Transverse colon (tissue), 4 donors: ENCODE results near the gene ADSL. TPM values are rescaled to one million over a fixed set of nuclear protein-coding genes. Genes with fewer than 3 reads are reported as not detected.

ENCODE experiments used
- DNase-seq: peaks from one replicate; pipeline ENCODE4 v3.0.0-alpha.2; 2019
- H3K27ac ChIP-seq, 4 donors: fragments of 200-600 bp; sonication (generic); 2 replicates each; pipeline ENCODE4 v1.5.1; 2016 to 2018; ENCODE audit warnings: inconsistent platforms in 4 of 4
- H3K27me3 ChIP-seq: fragments of 200-600 bp; sonication (generic); 2 replicates; pipeline ENCODE4 v1.5.1; 2017; ENCODE audit warnings: inconsistent platforms
- H3K36me3 ChIP-seq, 4 donors: fragments of 200-600 bp; sonication (generic); 2 replicates each; pipeline ENCODE4 v1.5.1; 2017 to 2019; ENCODE audit warnings: inconsistent platforms in 4 of 4
- H3K4me1 ChIP-seq, 4 donors: fragments of 200-600 bp; sonication (generic); 2 replicates each; pipeline ENCODE4 v1.5.1; 2017 to 2020; ENCODE audit warnings: inconsistent platforms in 4 of 4
- H3K4me3 ChIP-seq, 4 donors: fragments of 200-600 bp; sonication (generic); 1 replicate in 1 of 4; 2 replicates in 3 of 4; pipeline versions ENCODE4 v1.5.1 to v1.6.1; 2017 to 2019; ENCODE audit warnings: inconsistent platforms in 4 of 4
- H3K9me3 ChIP-seq, 2 donors: fragments of 200-600 bp; sonication (generic); 2 replicates each; pipeline ENCODE4 v1.5.1; 2017 to 2019; ENCODE audit warnings: inconsistent platforms in 2 of 2
- EP300 ChIP-seq: sonication (generic); formaldehyde crosslinking; IDR thresholded peaks from one replicate; pipeline ENCODE4 v1.6.1; 2017; ENCODE audit warnings: antibody characterized with exemption, low read depth
- POLR2A ChIP-seq: fragments of 450-650 bp; IDR thresholded peaks from one replicate; pipeline ENCODE4 v1.6.1; 2016; ENCODE audit warnings: antibody characterized with exemption, mild to moderate bottlenecking, moderate library complexity
- POLR2AphosphoS5 ChIP-seq, 3 donors: sonication (generic); formaldehyde crosslinking; IDR thresholded peaks; one replicate each; pipeline ENCODE4 v1.6.1; 2016; ENCODE audit warnings: antibody characterized with exemption in 3 of 3
- WGBS, 2 donors: methylation state at CpG; one replicate each; pipeline ENCODE4 v1.1.5; 2018; ENCODE audit warnings: low coverage in 1 of 2; 5-methylcytosine and 5-hydroxymethylcytosine counted together
- in situ Hi-C, 4 donors: fragments of 200-750 bp; cut with MboI; loops; one replicate each; pipeline versions ENCODE4 v1.15.0 to v1.15.1; 2017; ENCODE audit warnings: low sequenced_read_pairs in 3 of 4, low pct_ligation_motif_present in 1 of 4, low pct_unique_long_range_greater_than_20kb in 1 of 4
- intact Hi-C: fragments of 100-400 bp; cut with DNase I; formaldehyde crosslinking; loops from one replicate; pipeline ENCODE4 v1.15.1; 2023; ENCODE audit warnings: low total_unique reads
- total RNA-seq, 4 donors: library from RNA; depleted of rRNA; stranded (reverse); fragments of >200 nt; gene quantifications; one replicate each; pipeline ENCODE4 v1.1.0, GENCODE V29; 2016
- TF ChIP-seq, protein P1 (sequence below), 5 experiments: fragments of 200-600 bp in 3 of 5; fragments of 450-650 bp in 2 of 5; sonication (generic) in 3 of 5; IDR thresholded peaks; 1 replicate in 2 of 5; 2 replicates in 3 of 5; pipeline ENCODE4 v1.5.1; 2016 to 2017; ENCODE audit warnings: antibody characterized with exemption in 5 of 5, inconsistent platforms in 3 of 5, mild to moderate bottlenecking in 2 of 5, moderate library complexity in 1 of 5

ADSL gene
- total RNA-seq, 4 donors from 2014 or later, result 13.5 to 70.7 (median 41.8) TPM

DNA sequence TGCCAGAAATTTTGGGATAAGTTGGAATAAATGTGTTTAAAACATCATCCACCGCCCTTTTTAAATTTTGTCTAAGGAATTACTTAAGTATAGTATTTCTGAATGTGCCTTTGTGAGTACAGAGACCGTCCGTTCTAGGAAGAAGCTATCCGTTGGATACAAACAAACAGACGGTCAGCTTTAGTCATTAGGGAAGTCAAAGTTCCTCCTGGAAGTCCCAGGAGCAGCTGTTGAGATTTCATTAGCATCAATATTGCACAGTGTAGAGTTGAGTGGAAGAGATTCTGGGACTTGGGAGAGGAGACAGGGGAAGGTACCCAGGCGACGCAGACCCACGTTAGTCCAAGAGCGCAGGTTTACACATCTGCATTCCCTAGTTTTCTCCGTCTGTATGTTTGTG, 15.7 kb upstream of the ADSL start:
- H3K4me1 ChIP-seq, result peaks cover 0 to 11% (median 3%) of the 10 kb centered on the region in 4 donors
- H3K4me3 ChIP-seq, result no peak overlapping the region
- in situ Hi-C loops (no loop called here), intact Hi-C loops (loop anchor here (5.0 kb wide), 1 partner anchor 1543 kb away; no protein-coding TSS in a partner anchor)
- no peak for TF ChIP-seq POLR2A
- TF ChIP-seq POLR2AphosphoS5 (IDR thresholded peaks at IDR 0.05), result no peak
- TF ChIP-seq EP300, result no peak
- TF ChIP-seq, protein P1, sequence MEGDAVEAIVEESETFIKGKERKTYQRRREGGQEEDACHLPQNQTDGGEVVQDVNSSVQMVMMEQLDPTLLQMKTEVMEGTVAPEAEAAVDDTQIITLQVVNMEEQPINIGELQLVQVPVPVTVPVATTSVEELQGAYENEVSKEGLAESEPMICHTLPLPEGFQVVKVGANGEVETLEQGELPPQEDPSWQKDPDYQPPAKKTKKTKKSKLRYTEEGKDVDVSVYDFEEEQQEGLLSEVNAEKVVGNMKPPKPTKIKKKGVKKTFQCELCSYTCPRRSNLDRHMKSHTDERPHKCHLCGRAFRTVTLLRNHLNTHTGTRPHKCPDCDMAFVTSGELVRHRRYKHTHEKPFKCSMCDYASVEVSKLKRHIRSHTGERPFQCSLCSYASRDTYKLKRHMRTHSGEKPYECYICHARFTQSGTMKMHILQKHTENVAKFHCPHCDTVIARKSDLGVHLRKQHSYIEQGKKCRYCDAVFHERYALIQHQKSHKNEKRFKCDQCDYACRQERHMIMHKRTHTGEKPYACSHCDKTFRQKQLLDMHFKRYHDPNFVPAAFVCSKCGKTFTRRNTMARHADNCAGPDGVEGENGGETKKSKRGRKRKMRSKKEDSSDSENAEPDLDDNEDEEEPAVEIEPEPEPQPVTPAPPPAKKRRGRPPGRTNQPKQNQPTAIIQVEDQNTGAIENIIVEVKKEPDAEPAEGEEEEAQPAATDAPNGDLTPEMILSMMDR (IDR thresholded peaks at IDR 0.05), result no peak
- no peaks in the 10 kb centered on the region for H3K9me3 ChIP-seq
- no peak overlapping the region for H3K27ac ChIP-seq
- no peaks in the 10 kb centered on the region for H3K36me3 ChIP-seq
- WGBS, 2 donors, result 84 to 89% methylated on average over 9 to 10 of the region's 10 CpGs
- DNase-seq, result no peak
- no peaks in the 10 kb centered on the region for H3K27me3 ChIP-seq

DNA sequence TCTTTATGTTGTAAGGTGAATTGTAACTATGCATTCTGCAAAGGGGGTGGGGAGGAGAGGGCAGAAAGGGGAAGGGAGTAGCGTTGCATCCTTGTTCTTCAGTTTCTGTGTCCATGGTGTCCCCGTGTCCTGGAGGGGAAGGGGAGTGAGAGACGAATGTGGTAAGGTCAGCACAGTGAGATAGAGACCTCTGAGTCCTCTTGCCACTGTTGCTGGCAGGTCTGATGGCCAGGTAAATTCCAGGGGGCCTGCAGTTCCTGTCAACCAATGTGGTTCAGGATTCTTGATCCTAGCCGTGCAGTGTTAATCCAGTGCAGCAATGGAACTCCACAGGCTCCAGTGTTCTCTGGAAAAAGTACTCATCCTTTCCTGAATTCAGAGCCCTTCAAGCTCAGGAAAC, 14.6 kb upstream of the ADSL start:
- in situ Hi-C loops, result no loop called here
- no peak for TF ChIP-seq POLR2AphosphoS5 (IDR thresholded peaks at IDR 0.05)
- no peak for TF ChIP-seq EP300
- no peak for TF ChIP-seq POLR2A
- TF ChIP-seq, protein P1 (IDR thresholded peaks at IDR 0.05), result no peak
- Histone ChIP-seq H3K4me1 (peaks cover 0 to 8% (median 3%) of the 10 kb centered on the region in 4 donors), H3K27ac (peak overlapping the region in 1 of 4 donors; percentile 20), H3K36me3 (no peaks in the 10 kb centered on the region), H3K4me3 (no peak overlapping the region), H3K27me3 (no peaks in the 10 kb centered on the region), H3K9me3 (no peaks in the 10 kb centered on the region)
- intact Hi-C loops, result loop anchor here (5.0 kb wide), 1 partner anchor 1544 kb away; no protein-coding TSS in a partner anchor
- 76 to 93% methylated on average over 3 to 4 of the region's 4 CpGs for WGBS, 2 donors
- no peak for DNase-seq

DNA sequence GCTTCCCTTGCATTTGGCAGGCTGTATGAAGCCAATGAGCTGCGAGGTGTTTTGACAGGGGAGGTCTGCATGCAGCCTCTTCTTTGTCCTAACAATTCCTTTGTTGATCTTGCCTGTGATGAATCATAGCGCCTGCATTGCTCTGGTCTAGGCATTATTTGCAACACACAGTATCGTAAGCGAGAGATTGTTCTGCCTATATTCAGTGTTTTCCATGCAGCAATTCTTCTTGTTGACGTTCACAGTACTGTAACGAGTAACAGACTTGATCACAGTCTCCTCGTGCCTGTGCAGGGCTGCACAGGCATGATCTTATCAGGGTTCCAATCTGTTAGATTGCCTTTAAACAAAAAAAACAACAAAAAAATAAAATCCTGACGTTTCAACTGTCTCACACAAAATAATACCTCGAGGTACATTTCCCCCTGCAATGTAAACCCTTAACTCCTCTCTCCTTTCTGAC, 13.9 kb upstream of the ADSL start:
- WGBS, 2 donors, result 60% methylated on average over 6 to 9 of the region's 9 CpGs
- Histone ChIP-seq H3K4me3 (no peak overlapping the region), H3K36me3 (no peaks in the 10 kb centered on the region), H3K27ac (peak overlapping the region in 1 of 4 donors; percentile 20), H3K9me3 (no peaks in the 10 kb centered on the region), H3K4me1 (peaks cover 0 to 2% (median under 1%) of the 10 kb centered on the region in 4 donors), H3K27me3 (no peaks in the 10 kb centered on the region)
- intact Hi-C loops (loop anchor here (5.0 kb wide), 1 partner anchor 1545 kb away; no protein-coding TSS in a partner anchor), in situ Hi-C loops (no loop called here)
- TF ChIP-seq POLR2AphosphoS5 (IDR thresholded peaks at IDR 0.05), result no peak
- TF ChIP-seq POLR2A, result no peak
- no peak for TF ChIP-seq EP300
- TF ChIP-seq, protein P1 (IDR thresholded peaks at IDR 0.05), result no peak
- no peak for DNase-seq

DNA sequence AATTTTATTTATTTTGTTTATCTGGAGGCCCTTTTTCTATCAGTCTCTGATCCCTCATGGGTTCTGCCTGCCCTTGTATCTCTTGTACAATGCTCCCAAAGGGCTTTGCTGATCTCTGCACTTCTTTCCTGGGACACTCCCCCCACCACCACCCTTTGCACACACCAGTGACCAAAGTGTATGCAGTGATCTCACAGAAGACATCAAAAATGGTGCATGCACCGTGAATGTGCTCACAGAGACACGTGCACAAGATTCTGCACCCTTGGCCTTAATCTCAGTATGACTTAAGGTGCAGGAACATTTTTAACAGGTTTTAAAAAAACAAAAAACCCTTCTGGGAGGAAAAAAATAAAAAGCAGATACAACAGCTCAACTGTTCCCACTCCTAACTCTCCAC, 12.2 kb upstream of the ADSL start:
- 55 to 85% methylated on average over 2 of the region's 2 CpGs for WGBS, 2 donors
- Histone ChIP-seq H3K36me3 (no peaks in the 10 kb centered on the region), H3K4me3 (no peak overlapping the region), H3K4me1 (no peaks in the 10 kb centered on the region), H3K27me3 (no peaks in the 10 kb centered on the region), H3K9me3 (no peaks in the 10 kb centered on the region), H3K27ac (no peak overlapping the region)
- in situ Hi-C loops, result no loop called here
- intact Hi-C loops, result loop anchor here (5.0 kb wide), 1 partner anchor 1547 kb away; no protein-coding TSS in a partner anchor
- no peak for DNase-seq
- TF ChIP-seq POLR2A (no peak), POLR2AphosphoS5 (IDR thresholded peaks at IDR 0.05) (no peak), EP300 (no peak)
- TF ChIP-seq, protein P1 (IDR thresholded peaks at IDR 0.05), result no peak
